NK-92 (cell line): ENCODE measurements around the gene NUDT15.
"Not testable (repeated sequence)": the region's sequence is repeated elsewhere in the genome, so short reads cannot be mapped to it uniquely, and the experiment has no call there.

ENCODE experiments used
- DNase-seq: peaks from one replicate; lab custom pipeline; 2025; ENCODE audit not compliant: unreplicated experiment; lab: John Stamatoyannopoulos, UW

Gene NUDT15

GRCh38 chr13:48037346-48038173 lies at the start of gene NUDT15:
Gene NUDT15, plus strand, starts transcription at chr13:48037726. Its CDS starts 21 bp downstream, at chr13:48037747.
- DNase-seq = peak; percentile 78

DNA sequence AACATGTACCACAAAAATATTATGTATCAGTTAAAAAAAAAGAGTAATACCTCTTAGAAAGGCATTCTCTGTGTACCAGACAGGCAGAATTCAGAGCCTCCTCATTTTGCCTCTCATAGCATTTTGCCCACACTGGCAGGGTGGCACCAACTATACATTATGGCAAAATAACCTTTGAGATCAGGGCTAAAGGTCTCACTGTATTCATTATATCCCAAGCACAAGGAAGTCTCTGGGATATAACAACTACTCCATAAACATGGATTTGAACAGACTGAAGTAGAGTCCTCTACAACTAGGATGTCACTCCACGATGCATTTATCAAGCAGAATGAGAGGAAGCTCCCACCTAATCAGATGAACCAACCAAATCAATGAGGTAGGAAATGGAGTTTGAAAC lies 47.1 kb upstream of the NUDT15 start:
- DNase-seq = no peak

DNA sequence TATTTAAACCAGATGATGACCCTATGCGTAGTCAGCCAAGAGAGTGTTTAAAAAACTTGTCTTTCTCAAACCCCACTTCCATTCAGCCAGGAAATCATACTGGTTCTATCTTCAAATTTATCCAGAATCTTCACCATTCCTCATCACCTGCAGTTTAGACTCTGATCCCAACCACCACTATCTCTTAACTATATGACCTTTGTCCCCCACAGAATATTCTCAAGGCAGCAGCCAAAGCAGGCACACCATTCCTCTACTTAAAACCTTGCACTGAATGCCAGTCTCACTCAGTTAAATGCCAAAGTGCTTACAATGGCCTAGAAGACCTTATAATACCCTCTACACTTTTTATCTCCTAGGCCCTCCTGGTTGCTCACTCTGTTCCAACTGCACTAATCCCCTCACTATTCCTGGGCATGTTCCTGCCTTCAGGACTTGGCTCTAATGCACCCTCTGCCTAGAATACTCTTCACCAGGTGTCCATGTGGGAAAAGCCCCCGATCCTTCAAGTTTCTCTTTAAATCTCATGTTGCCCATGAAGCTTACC lies 46.5 kb upstream of the NUDT15 start:
- DNase-seq = no peak

- DNase-seq = no peak
Measured at GRCh38 chr13:47991859-47992258, 45.7 kb upstream of the NUDT15 start.

GRCh38 chr13:47997384-47997783 lies 40.1 kb upstream of the NUDT15 start:
- no peak for DNase-seq

DNA sequence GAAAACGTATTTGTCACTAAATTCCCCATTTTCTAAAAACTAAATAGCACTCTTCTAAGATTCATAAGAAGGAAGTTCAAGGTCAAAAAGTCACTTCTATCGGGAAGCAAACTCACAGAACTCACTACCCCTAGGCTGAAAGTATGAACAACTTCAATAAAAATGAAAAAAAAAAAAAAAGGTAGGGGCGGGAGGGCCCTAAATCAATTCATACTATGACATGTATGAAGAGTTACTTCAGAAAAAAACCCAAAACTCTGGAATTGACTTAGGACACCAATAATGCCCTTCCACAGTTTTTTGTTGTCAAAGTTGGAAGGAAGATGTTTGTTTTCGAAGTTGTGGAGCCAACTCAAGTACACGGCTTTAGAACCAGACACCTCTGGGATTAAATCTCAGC lies 37.6 kb upstream of the NUDT15 start:
- no peak for DNase-seq

- no peak for DNase-seq
Measured at GRCh38 chr13:48000559-48001113, 36.9 kb upstream of the NUDT15 start.

GRCh38 chr13:48001114-48001881 lies 36.2 kb upstream of the NUDT15 start, which contains the start of gene SUCLA2:
Gene SUCLA2, minus strand, starts transcription at chr13:48001273. Its CDS starts 4 bp downstream, at chr13:48001269.
- peak; percentile 32 for DNase-seq

DNA sequence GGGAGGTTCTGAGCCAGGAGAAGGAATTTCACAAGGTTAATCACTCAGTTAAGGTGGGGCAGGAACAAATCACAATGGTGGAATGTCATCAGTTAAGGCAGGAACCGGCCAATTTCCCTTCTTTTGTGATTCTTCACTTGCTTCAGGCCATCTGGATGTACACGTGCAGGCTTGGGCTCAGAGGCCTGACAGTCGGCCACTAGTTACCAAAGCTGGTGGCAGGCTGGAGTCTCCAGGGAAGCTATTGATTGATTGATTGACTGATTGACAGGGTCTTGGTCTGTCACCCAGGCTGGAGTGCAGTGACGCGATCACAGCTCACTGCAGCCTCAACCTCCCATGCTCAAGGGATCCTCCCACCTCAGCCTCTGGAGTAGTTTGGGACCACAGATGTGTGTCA lies 35.5 kb upstream of the NUDT15 start:
- DNase-seq = not testable (repeated sequence)

- DNase-seq = no peak
Measured at GRCh38 chr13:48004201-48004600, 33.3 kb upstream of the NUDT15 start.

DNA sequence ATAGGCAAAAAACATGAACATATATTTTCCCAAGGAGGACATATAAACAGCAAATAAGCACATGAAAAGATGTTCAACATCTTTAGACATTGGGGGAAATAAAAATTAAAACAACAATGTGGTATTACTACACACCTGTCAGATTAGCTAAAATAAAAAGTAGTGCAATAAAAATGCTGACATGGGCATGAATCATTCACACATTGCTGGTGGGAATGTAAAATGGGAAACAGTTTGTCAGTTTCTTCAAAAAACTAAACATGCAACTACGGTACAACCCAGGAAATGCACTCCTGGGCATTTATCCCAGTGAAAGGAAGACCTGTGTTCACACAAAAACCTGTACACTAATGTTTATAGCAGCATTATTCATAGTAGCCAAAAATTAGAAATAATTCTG lies 31.1 kb upstream of the NUDT15 start:
- DNase-seq = no peak

- no peak for DNase-seq
Measured at GRCh38 chr13:48009284-48009683, 28.2 kb upstream of the NUDT15 start.

GRCh38 chr13:48010698-48011097 lies 26.8 kb upstream of the NUDT15 start:
- no peak for DNase-seq

- no peak for DNase-seq
Measured at GRCh38 chr13:48012668-48013067, 24.9 kb upstream of the NUDT15 start.

DNA sequence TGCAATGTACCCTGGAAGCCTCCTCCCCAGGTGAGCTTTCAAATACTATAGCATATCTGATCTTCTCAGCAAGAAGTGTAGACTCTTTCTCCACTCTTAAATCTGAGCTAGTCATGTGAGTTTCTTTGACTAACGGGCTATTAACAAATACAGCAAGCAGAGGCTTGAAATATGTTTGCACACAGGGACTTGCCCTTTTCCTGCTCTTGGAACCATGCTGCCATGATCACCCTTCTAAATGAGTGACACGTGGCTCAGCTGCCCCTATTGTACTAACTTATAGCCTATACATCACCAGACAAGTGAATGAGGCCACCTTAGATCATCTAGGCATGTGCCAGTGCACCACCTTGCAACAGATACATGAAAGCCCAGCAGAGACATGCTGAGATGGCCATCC lies 23.2 kb upstream of the NUDT15 start:
- no peak for DNase-seq

- no peak for DNase-seq
Measured at GRCh38 chr13:48018637-48019036, 18.9 kb upstream of the NUDT15 start.

DNA sequence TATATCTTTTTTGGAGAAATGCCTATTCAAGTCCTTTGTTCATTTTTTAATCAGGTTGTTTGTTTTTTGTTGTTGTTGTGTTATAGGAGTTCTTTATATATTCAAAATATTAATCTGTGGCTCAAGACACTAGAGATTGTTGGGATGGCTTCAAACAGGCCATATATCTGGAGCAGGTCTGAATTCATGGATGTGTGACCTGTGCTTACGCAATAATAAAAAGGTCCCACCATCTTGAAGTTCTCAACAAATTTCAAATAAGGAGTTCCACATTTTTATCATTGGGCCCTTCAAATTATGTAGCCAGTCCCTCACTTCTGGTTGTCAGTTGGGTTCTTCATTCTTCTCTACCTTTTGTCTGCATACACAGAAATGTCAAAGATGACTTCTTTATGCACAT lies 17.7 kb upstream of the NUDT15 start:
- no peak for DNase-seq

DNA sequence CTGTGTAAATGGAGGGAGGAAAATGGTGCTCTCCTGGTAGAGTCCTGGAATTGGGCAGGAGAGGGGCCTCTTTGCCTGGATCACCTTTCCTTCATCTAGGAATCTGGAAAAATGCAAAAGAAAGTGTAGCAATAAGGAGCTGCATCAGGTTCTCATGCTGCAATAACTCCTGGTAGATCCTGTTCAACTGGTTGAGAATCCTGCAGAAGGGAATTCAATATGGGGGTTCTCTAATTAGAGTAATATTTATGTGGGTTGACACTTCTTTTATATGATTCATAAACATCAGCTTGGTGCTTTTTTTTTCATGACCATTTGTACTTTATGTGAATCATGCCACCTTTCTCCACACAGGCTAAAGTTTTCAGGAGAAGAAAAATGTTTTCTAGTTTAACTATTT lies 9.5 kb upstream of the NUDT15 start:
- DNase-seq = no peak

- no peak for DNase-seq
Measured at GRCh38 chr13:48029859-48030258, 7.7 kb upstream of the NUDT15 start.

DNA sequence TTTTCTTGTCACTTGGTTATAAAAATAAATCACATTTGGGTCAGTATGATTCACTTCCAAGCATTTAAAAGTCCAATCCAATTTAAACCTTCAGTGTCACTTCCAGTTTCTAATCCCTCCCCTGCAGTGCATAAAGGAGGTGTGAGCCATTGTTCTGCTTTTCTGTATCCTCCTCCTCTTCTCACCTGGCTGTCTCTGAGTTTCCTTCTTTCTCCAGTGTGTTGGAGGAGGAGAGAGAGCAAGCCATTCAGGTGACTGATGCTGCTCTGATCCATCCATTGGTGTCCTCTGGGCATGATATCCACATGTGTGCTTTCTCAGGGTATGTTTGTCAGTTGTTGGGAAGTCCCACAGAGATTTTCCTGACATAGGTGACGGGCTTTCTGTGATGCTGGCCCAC lies 1.2 kb downstream of the NUDT15 start:
- DNase-seq = no peak

DNA sequence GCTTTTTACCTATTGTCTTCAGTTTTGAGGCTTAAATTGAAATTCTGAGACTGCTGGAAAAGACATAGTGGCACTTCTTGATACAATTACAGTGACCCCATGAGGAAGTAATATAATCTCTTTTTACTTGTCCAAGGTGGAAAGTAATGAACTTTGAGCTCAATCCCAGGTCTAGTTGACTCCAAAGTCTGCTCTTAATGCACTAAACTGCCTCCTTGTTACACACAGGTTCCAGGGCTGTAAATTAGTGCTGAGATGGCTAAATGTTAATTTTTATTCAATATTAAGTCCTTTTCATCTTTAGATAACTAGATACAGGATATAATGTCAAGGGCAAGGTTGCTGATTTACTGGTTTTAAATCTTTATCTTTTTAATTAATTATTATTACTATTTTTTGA lies 2.5 kb downstream of the NUDT15 start:
- DNase-seq = no peak

DNA sequence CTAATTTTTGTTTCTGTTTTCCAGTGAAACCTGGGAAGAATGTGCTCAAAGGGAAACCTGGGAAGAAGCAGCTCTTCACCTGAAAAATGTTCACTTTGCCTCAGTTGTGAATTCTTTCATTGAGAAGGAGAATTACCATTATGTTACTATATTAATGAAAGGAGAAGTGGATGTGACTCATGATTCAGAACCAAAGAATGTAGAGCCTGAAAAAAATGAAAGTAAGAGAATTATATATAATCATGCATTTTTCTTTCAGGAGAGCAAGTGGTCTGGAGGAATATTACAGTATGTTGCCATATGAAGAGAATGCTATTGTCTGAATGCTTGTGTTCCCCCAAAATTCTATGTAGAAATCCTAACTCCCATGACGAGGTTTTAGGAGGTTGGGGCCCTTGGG lies 3.4 kb downstream of the NUDT15 start:
- DNase-seq = no peak
